ENCODE results near the gene OR1F1. TPM values are rescaled to one million over a fixed set of nuclear protein-coding genes. Genes with fewer than 3 reads are reported as not detected.

OR1F1 gene
- total and polyA plus RNA-seq, 2 of the 8 experiments (the other 6 are each of a cell fraction or from before 2014, with no cell fraction given) = 0.52 to 1.2 TPM

DNA sequence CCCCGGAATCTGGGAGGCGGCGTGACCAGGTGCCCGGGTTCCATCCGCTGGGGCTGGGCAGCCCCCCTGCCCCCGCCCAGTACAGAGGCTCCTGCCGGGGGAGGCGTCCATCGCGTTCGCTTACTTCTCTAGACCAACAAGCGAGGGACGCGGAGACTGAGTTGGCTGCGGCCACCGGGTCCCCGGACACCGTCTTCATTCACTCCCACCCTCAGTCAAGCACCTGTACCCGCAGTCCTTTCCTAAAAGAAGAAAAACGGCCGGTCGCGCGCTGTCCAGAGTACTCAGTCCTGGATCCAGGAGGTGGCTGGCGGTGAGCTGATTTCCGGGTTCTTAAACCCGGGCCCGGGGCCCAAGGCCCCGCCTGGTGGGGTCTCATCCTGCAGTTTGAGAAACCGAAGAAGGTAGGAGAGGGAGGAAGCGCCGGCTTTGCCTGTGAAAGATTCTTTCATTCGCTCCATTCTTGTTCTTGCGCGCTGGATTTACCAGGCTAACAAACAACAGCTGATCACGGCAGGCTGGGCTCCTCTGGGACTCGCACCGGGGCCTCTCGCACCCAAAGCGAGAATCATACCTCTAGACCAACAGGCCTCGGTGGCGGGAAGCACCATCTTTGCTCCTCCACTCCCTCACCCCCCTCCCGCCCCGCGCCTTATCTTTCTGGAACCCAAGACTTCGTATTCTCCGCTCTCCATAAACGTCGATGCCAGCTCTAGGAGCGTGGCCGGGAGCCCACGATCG, 17.4 kb upstream of the OR1F1 start (continued):
- no peak for TF ChIP-seq SIX5 (IDR thresholded peaks at IDR 0.05; ENCODE audit: low read depth, low read length)
- TF ChIP-seq, protein P1, sequence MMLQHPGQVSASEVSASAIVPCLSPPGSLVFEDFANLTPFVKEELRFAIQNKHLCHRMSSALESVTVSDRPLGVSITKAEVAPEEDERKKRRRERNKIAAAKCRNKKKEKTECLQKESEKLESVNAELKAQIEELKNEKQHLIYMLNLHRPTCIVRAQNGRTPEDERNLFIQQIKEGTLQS (IDR thresholded peaks at IDR 0.05; ENCODE audit: insufficient read depth, low read depth, low read length) = no peak
- TF ChIP-seq TBP (IDR thresholded peaks at IDR 0.05; ENCODE audit: low read depth, low read length) = no peak
- peak; percentile 1 for TF ChIP-seq KDM4A (IDR thresholded peaks at IDR 0.05; ENCODE audit: low read depth, low read length, severe bottlenecking)
- TF ChIP-seq POLR2A (IDR thresholded peaks at IDR 0.05; ENCODE audit: control extremely low read depth in 1 of 2, low read depth in 2 of 2, low read length in 2 of 2) = no peak
- no peak for TF ChIP-seq JUND (IDR thresholded peaks at IDR 0.05; ENCODE audit: low read length)
- TF ChIP-seq EZH2 (IDR thresholded peaks at IDR 0.05; ENCODE audit: low read depth, low read length, severe bottlenecking) = peak; percentile 44
- no peak for TF ChIP-seq SP2 (IDR thresholded peaks at IDR 0.05; ENCODE audit: low read length)
- TF ChIP-seq RFX5 (IDR thresholded peaks at IDR 0.05; ENCODE audit: borderline replicate concordance, low read depth, low read length) = no peak
- TF ChIP-seq TAF7 (optimal IDR thresholded peaks at IDR 0.05; ENCODE audit: borderline replicate concordance, low read depth, low read length) = no peak
- no peak for TF ChIP-seq NANOG (IDR thresholded peaks at IDR 0.05; ENCODE audit: insufficient read depth, low read depth, low read length, poor library complexity, severe bottlenecking)
